ENCODE measurements around the gene HIGD2A.
A peak's percentile ranks its signal among the peaks of the same experiment; 100 is the strongest.

HIGD2A gene

GRCh38 chr5:176415952-176416924, 27.7 kb downstream of the HIGD2A start, which contains the start of gene CLTB:
Gene CLTB, minus strand, starts transcription at chr5:176416539. Its CDS starts 176 bp downstream, at chr5:176416363.
- peak; percentile 89 for DNase-seq (ENCODE audit: low spot score)

- DNase-seq (ENCODE audit: low spot score), result no peak
Observed at GRCh38 chr5:176416965-176417364, 28.4 kb downstream of the HIGD2A start.

GRCh38 chr5:176418251-176418650, 29.7 kb downstream of the HIGD2A start:
- no peak for DNase-seq (ENCODE audit: low spot score)

- DNase-seq (ENCODE audit: low spot score), result no peak
Observed at GRCh38 chr5:176420086-176420485, 31.5 kb downstream of the HIGD2A start.

GRCh38 chr5:176420972-176421544, 32.5 kb downstream of the HIGD2A start:
- DNase-seq (ENCODE audit: low spot score), result no peak

- DNase-seq (ENCODE audit: low spot score), result no peak
Observed at GRCh38 chr5:176424181-176424580, 35.6 kb downstream of the HIGD2A start.

GRCh38 chr5:176425138-176425537, 36.6 kb downstream of the HIGD2A start:
- DNase-seq (ENCODE audit: low spot score), result no peak

GRCh38 chr5:176425791-176426190, 37.2 kb downstream of the HIGD2A start:
- DNase-seq (ENCODE audit: low spot score), result no peak

- DNase-seq (ENCODE audit: low spot score), result no peak
Observed at GRCh38 chr5:176426876-176427275, 38.3 kb downstream of the HIGD2A start.

GRCh38 chr5:176427971-176428370, 39.4 kb downstream of the HIGD2A start:
- DNase-seq (ENCODE audit: low spot score), result no peak

- no peak for DNase-seq (ENCODE audit: low spot score)
Observed at GRCh38 chr5:176429972-176430371, 41.4 kb downstream of the HIGD2A start.

GRCh38 chr5:176432707-176433106, 44.2 kb downstream of the HIGD2A start:
- no peak for DNase-seq (ENCODE audit: low spot score)

- peak; percentile 14 for DNase-seq (ENCODE audit: low spot score)
Observed at GRCh38 chr5:176436656-176437055, 48.1 kb downstream of the HIGD2A start.

- DNase-seq (ENCODE audit: low spot score), result no peak
Observed at GRCh38 chr5:176438959-176439757, 50.6 kb downstream of the HIGD2A start.
